Panc1 (cell line): ENCODE results near the gene DLG2. TPM values are rescaled to one million over a fixed set of nuclear protein-coding genes. Genes with fewer than 3 reads are reported as not detected.

Source experiments
- ATAC-seq: fragments of 200-7000 bp; cut with Tn5 transposase; 2 replicates; pipeline ENCODE4 v1.9.1; 2020; ENCODE audit warnings: mild to moderate bottlenecking, moderate library complexity
- BruUV-seq: library from RNA; stranded (reverse); fragments of 400-500 nt; replicated peaks from 2 replicates; lab custom pipeline; 2021; lab: Mats Ljungman, UMichigan
- CTCF ChIA-PET: fragments of 300-600 bp; sonication (Branson Sonifier 250); formaldehyde crosslinking; loops from one replicate; lab custom pipeline; 2022; ENCODE audit warnings: antibody characterized with exemption; lab: Charles Lee
- POLR2A ChIA-PET: fragments of 300-600 bp; sonication (Branson Sonifier 250); formaldehyde crosslinking; loops from one replicate; lab custom pipeline; 2022; ENCODE audit warnings: antibody characterized with exemption; lab: Charles Lee
- DNase-seq: peaks from one replicate; pipeline ENCODE4 v3.0.0-alpha.2; 2010; ENCODE audit warnings: low read depth, low spot score
- H3K27ac ChIP-seq: 2 replicates; pipeline ENCODE4 v1.5.1; 2011; ENCODE audit warnings: mild to moderate bottlenecking, low read length, inconsistent platforms
- H3K27me3 ChIP-seq: fragments of 200-500 bp; sonication (Bioruptor generic); 2 replicates; pipeline ENCODE4 v1.6.0; 2014; ENCODE audit warnings: low read length, inconsistent platforms; ENCODE audit not compliant: control insufficient read depth, insufficient read depth
- H3K36me3 ChIP-seq: fragments of 200-500 bp; sonication (Bioruptor generic); 2 replicates; pipeline ENCODE4 v1.5.1; 2014; ENCODE audit warnings: inconsistent platforms, mild to moderate bottlenecking, low read length, moderate library complexity; ENCODE audit not compliant: control insufficient read depth, insufficient read depth
- H3K4me1 ChIP-seq: 2 replicates; pipeline ENCODE4 v1.5.1; 2011; ENCODE audit warnings: inconsistent platforms, mild to moderate bottlenecking, low read length, moderate library complexity; ENCODE audit not compliant: control insufficient read depth, insufficient read depth
- H3K4me3 ChIP-seq, 2 experiments: 2 replicates each; pipeline ENCODE4 v1.5.1; 2011 to 2012; ENCODE audit warnings: low read depth in 2 of 2, low read length in 2 of 2, mild to moderate bottlenecking in 2 of 2, inconsistent platforms in 1 of 2, moderate library complexity in 1 of 2
- H3K9me3 ChIP-seq: fragments of 200-500 bp; sonication (Bioruptor generic); 2 replicates; pipeline ENCODE4 v1.5.1; 2014; ENCODE audit warnings: low read depth, mild to moderate bottlenecking, inconsistent platforms, low read length, moderate library complexity; ENCODE audit not compliant: control insufficient read depth, insufficient read depth
- POLR2AphosphoS5 ChIP-seq: IDR thresholded peaks from 2 replicates; pipeline ENCODE4 v1.6.1; 2012; ENCODE audit warnings: mild to moderate bottlenecking, low read depth, low read length, moderate library complexity
- SIN3A ChIP-seq: IDR thresholded peaks from 2 replicates; pipeline ENCODE4 v1.6.1; 2012; ENCODE audit warnings: low read depth, mild to moderate bottlenecking, low read length, moderate library complexity, borderline replicate concordance; ENCODE audit not compliant: insufficient read depth
- TCF7L2 ChIP-seq: IDR thresholded peaks from 2 replicates; pipeline ENCODE4 v1.6.1; 2011; ENCODE audit warnings: mild to moderate bottlenecking, low read depth, low read length, inconsistent platforms
- in situ Hi-C: cut with HindIII; loops from 2 replicates; pipeline ENCODE4 v1.10.0; 2016; ENCODE audit warnings: low sequenced_read_pairs, low pct_unique_long_range_greater_than_20kb
- intact Hi-C: fragments of 100-400 bp; cut with micrococcal nuclease; formaldehyde crosslinking; loops from one replicate; pipeline ENCODE4 v1.10.0; 2022; ENCODE audit not compliant: unreplicated experiment
- total RNA-seq: library from RNA; stranded (reverse); gene quantifications from one replicate; pipeline ENCODE4 v1.2.1, GENCODE V29; 2021; ENCODE audit not compliant: unreplicated experiment
- TF ChIP-seq, protein P1 (sequence below), 2 experiments: IDR thresholded peaks; 2 replicates each; pipeline ENCODE4 v1.6.1; 2011 to 2012; ENCODE audit warnings: low read depth in 2 of 2, control low read depth in 1 of 2, low read length in 1 of 2, mild to moderate bottlenecking in 1 of 2, moderate library complexity in 1 of 2; ENCODE audit not compliant: insufficient read depth in 1 of 2
- TF ChIP-seq, protein P2 (sequence below): fragments of 450-650 bp; IDR thresholded peaks from 2 replicates; pipeline ENCODE4 v1.5.1; 2017; ENCODE audit warnings: mild to moderate bottlenecking

Gene DLG2
- total RNA-seq, 1 experiment from 2014 or later: 4.2 TPM

DNA sequence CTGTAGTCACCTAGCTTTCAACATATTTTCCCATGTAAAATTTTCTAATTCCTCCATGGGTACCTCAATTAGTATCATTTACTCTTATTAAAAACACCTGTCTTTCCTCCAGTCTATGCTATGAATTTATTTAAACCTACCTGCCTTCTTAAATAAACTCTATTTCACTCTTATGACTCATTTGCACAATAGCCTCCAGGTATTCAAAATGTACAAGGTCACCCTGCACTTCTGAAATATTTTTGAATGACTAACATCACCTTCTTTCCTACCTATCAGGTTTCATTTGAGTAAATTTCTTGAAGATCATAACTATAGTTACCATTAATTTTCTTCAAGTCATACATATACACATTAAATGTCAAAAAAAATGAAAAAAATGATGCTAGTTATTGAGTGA, 939.7 kb downstream of the DLG2 start:
- H3K4me3 ChIP-seq: no peak overlapping the region
- no TSS peak for BruUV-seq
- no peaks in the 10 kb centered on the region for H3K27me3 ChIP-seq
- no peaks in the 10 kb centered on the region for H3K4me1 ChIP-seq
- ChIA-PET POLR2A (no interaction called here), CTCF (no interaction called here)
- H3K36me3 ChIP-seq: no peaks in the 10 kb centered on the region
- intact Hi-C loops: no loop called here
- H3K9me3 ChIP-seq: no peaks in the 10 kb centered on the region
- H3K27ac ChIP-seq: no peak overlapping the region
- in situ Hi-C loops: no loop called here
- ATAC-seq: no peak
- TF ChIP-seq TCF7L2: no peak
- TF ChIP-seq, protein P1, sequence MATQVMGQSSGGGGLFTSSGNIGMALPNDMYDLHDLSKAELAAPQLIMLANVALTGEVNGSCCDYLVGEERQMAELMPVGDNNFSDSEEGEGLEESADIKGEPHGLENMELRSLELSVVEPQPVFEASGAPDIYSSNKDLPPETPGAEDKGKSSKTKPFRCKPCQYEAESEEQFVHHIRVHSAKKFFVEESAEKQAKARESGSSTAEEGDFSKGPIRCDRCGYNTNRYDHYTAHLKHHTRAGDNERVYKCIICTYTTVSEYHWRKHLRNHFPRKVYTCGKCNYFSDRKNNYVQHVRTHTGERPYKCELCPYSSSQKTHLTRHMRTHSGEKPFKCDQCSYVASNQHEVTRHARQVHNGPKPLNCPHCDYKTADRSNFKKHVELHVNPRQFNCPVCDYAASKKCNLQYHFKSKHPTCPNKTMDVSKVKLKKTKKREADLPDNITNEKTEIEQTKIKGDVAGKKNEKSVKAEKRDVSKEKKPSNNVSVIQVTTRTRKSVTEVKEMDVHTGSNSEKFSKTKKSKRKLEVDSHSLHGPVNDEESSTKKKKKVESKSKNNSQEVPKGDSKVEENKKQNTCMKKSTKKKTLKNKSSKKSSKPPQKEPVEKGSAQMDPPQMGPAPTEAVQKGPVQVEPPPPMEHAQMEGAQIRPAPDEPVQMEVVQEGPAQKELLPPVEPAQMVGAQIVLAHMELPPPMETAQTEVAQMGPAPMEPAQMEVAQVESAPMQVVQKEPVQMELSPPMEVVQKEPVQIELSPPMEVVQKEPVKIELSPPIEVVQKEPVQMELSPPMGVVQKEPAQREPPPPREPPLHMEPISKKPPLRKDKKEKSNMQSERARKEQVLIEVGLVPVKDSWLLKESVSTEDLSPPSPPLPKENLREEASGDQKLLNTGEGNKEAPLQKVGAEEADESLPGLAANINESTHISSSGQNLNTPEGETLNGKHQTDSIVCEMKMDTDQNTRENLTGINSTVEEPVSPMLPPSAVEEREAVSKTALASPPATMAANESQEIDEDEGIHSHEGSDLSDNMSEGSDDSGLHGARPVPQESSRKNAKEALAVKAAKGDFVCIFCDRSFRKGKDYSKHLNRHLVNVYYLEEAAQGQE (IDR thresholded peaks at IDR 0.05; ENCODE audit: insufficient read depth in 1 of 2, low read depth in 2 of 2, low read length in 1 of 2): no peak
- TF ChIP-seq, protein P2, sequence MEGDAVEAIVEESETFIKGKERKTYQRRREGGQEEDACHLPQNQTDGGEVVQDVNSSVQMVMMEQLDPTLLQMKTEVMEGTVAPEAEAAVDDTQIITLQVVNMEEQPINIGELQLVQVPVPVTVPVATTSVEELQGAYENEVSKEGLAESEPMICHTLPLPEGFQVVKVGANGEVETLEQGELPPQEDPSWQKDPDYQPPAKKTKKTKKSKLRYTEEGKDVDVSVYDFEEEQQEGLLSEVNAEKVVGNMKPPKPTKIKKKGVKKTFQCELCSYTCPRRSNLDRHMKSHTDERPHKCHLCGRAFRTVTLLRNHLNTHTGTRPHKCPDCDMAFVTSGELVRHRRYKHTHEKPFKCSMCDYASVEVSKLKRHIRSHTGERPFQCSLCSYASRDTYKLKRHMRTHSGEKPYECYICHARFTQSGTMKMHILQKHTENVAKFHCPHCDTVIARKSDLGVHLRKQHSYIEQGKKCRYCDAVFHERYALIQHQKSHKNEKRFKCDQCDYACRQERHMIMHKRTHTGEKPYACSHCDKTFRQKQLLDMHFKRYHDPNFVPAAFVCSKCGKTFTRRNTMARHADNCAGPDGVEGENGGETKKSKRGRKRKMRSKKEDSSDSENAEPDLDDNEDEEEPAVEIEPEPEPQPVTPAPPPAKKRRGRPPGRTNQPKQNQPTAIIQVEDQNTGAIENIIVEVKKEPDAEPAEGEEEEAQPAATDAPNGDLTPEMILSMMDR: no peak
- TF ChIP-seq POLR2AphosphoS5: no peak
- no peak for TF ChIP-seq SIN3A
- no peak for DNase-seq

DNA sequence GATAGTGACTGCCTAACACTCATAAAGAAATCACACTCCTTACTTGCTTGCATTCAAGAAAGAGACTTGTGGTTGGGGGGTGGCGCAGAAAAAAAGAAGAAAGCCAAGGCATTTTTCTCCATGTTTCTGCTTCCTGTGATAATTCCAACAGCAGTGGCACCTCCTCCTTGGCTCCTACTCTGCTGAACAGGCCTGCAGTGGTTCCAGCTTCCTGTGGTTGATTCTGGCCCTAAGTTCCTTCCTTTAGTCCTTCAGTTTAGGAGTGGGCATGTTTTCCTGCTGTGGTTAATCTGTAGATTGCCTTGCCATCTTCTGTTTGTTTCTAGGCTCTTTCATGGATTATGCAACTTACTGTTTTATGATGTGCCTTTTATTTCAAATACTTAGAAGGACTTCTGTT, 940.4 kb downstream of the DLG2 start:
- ATAC-seq (no peak), DNase-seq (no peak)
- Histone ChIP-seq H3K9me3 (no peaks in the 10 kb centered on the region), H3K27me3 (no peaks in the 10 kb centered on the region), H3K27ac (no peak overlapping the region), H3K4me3 (no peak overlapping the region), H3K4me1 (no peaks in the 10 kb centered on the region), H3K36me3 (no peaks in the 10 kb centered on the region)
- ChIA-PET CTCF (no interaction called here), POLR2A (no interaction called here)
- in situ Hi-C loops: no loop called here
- no TSS peak for BruUV-seq
- intact Hi-C loops: no loop called here
- TF ChIP-seq, protein P1 (IDR thresholded peaks at IDR 0.05; ENCODE audit: insufficient read depth in 1 of 2, low read depth in 2 of 2, low read length in 1 of 2): no peak
- TF ChIP-seq TCF7L2: no peak
- no peak for TF ChIP-seq SIN3A
- TF ChIP-seq POLR2AphosphoS5: no peak
- TF ChIP-seq, protein P2: no peak
